Measurements from ENCODE around the gene SETBP1. TPM values are rescaled to one million over a fixed set of nuclear protein-coding genes. Genes with fewer than 3 reads are reported as not detected.

SETBP1 gene
- total RNA-seq, 4 donors from 2014 or later = 16.2 to 33.6 (median 24.4) TPM

- H3K4me3 ChIP-seq = no peak overlapping the region
- H3K36me3 ChIP-seq = no peaks in the 10 kb centered on the region
- 69 to 81% methylated on average over 2 to 6 of the region's 6 CpGs for WGBS, 2 donors (ENCODE audit: low coverage in 1 of 2)
- DNase-seq = no peak
- H3K27ac ChIP-seq = no peak overlapping the region
- peaks cover 0 to 9% (median 2%) of the 10 kb centered on the region in 4 donors for H3K4me1 ChIP-seq
- intact Hi-C loops (cut with DNase I; ENCODE audit: low total_unique reads) (no loop called here), in situ Hi-C loops (cut with MboI; ENCODE audit: low pct_ligation_motif_present in 1 of 4, low pct_unique_long_range_greater_than_20kb in 1 of 4, low sequenced_read_pairs in 3 of 4) (loop anchor here in 2 of 4 donors (10.0 to 25.0 kb wide), 3 partner anchors 210 to 785 kb away; partner anchors contain the start of gene SETBP1 (in 2 of the 2))
- H3K27me3 ChIP-seq = no peaks in the 10 kb centered on the region
- H3K9me3 ChIP-seq = no peaks in the 10 kb centered on the region
- TF ChIP-seq EP300 (IDR thresholded peaks at IDR 0.05; ENCODE audit: low read depth) (no peak), POLR2AphosphoS5 (IDR thresholded peaks at IDR 0.05) (no peak), POLR2A (IDR thresholded peaks at IDR 0.05) (no peak), CTCF (IDR thresholded peaks at IDR 0.05) (no peak)
These were observed 216.2 kb downstream of the SETBP1 start for GRCh38 chr18:44896846-44897245.

GRCh38 chr18:44897411-44897810 lies 216.7 kb downstream of the SETBP1 start:
- no peaks in the 10 kb centered on the region for H3K9me3 ChIP-seq
- H3K4me1 ChIP-seq = peaks cover 0 to 9% (median 2%) of the 10 kb centered on the region in 4 donors
- no peaks in the 10 kb centered on the region for H3K27me3 ChIP-seq
- no peak for DNase-seq
- 83 to 93% methylated on average over 8 of the region's 8 CpGs for WGBS, 2 donors (ENCODE audit: low coverage in 1 of 2)
- intact Hi-C loops (cut with DNase I; ENCODE audit: low total_unique reads) (no loop called here), in situ Hi-C loops (cut with MboI; ENCODE audit: low pct_ligation_motif_present in 1 of 4, low pct_unique_long_range_greater_than_20kb in 1 of 4, low sequenced_read_pairs in 3 of 4) (loop anchor here in 2 of 4 donors (10.0 to 25.0 kb wide), 3 partner anchors 210 to 785 kb away; partner anchors contain the start of gene SETBP1 (in 2 of the 2))
- TF ChIP-seq EP300 (IDR thresholded peaks at IDR 0.05; ENCODE audit: low read depth) = no peak
- no peak for TF ChIP-seq POLR2A (IDR thresholded peaks at IDR 0.05)
- TF ChIP-seq POLR2AphosphoS5 (IDR thresholded peaks at IDR 0.05) = no peak
- TF ChIP-seq CTCF (IDR thresholded peaks at IDR 0.05) = no peak
- H3K27ac ChIP-seq = no peak overlapping the region
- no peak overlapping the region for H3K4me3 ChIP-seq
- H3K36me3 ChIP-seq = no peaks in the 10 kb centered on the region

- DNase-seq = no peak
- TF ChIP-seq POLR2AphosphoS5 (IDR thresholded peaks at IDR 0.05) (no peak), POLR2A (IDR thresholded peaks at IDR 0.05) (no peak), EP300 (IDR thresholded peaks at IDR 0.05; ENCODE audit: low read depth) (no peak), CTCF (IDR thresholded peaks at IDR 0.05) (no peak)
- Histone ChIP-seq H3K4me3 (no peak overlapping the region), H3K9me3 (no peaks in the 10 kb centered on the region), H3K27ac (no peak overlapping the region), H3K36me3 (no peaks in the 10 kb centered on the region), H3K27me3 (no peaks in the 10 kb centered on the region), H3K4me1 (peaks cover 0 to 9% (median 2%) of the 10 kb centered on the region in 4 donors)
- in situ Hi-C loops (cut with MboI; ENCODE audit: low pct_ligation_motif_present in 1 of 4, low pct_unique_long_range_greater_than_20kb in 1 of 4, low sequenced_read_pairs in 3 of 4) (loop anchor here in 2 of 4 donors (10.0 to 25.0 kb wide), 3 partner anchors 211 to 786 kb away; partner anchors contain the start of gene SETBP1 (in 2 of the 2)), intact Hi-C loops (cut with DNase I; ENCODE audit: low total_unique reads) (no loop called here)
These were observed 217.1 kb downstream of the SETBP1 start for GRCh38 chr18:44897816-44898215.

GRCh38 chr18:44898498-44898897 lies 217.8 kb downstream of the SETBP1 start:
- WGBS, 2 donors (ENCODE audit: low coverage in 1 of 2) = 36 to 64% methylated on average over 2 of the region's 2 CpGs
- Histone ChIP-seq H3K4me3 (no peak overlapping the region), H3K9me3 (no peaks in the 10 kb centered on the region), H3K27me3 (no peaks in the 10 kb centered on the region), H3K36me3 (no peaks in the 10 kb centered on the region), H3K27ac (no peak overlapping the region), H3K4me1 (peaks cover 0 to 9% (median 2%) of the 10 kb centered on the region in 4 donors)
- in situ Hi-C loops (cut with MboI; ENCODE audit: low pct_ligation_motif_present in 1 of 4, low pct_unique_long_range_greater_than_20kb in 1 of 4, low sequenced_read_pairs in 3 of 4) = loop anchor here in 2 of 4 donors (10.0 to 25.0 kb wide), 3 partner anchors 211 to 786 kb away; partner anchors contain the start of gene SETBP1 (in 2 of the 2)
- DNase-seq = no peak
- TF ChIP-seq CTCF (IDR thresholded peaks at IDR 0.05) = no peak
- TF ChIP-seq POLR2A (IDR thresholded peaks at IDR 0.05) = no peak
- no peak for TF ChIP-seq POLR2AphosphoS5 (IDR thresholded peaks at IDR 0.05)
- TF ChIP-seq EP300 (IDR thresholded peaks at IDR 0.05; ENCODE audit: low read depth) = no peak
- intact Hi-C loops (cut with DNase I; ENCODE audit: low total_unique reads) = no loop called here
